ENCODE data around the gene IQSEC3. TPM values are rescaled to one million over a fixed set of nuclear protein-coding genes. Genes with fewer than 3 reads are reported as not detected.

Gene IQSEC3
- total RNA-seq, 1 donor from 2014 or later: 8.8 TPM

DNA sequence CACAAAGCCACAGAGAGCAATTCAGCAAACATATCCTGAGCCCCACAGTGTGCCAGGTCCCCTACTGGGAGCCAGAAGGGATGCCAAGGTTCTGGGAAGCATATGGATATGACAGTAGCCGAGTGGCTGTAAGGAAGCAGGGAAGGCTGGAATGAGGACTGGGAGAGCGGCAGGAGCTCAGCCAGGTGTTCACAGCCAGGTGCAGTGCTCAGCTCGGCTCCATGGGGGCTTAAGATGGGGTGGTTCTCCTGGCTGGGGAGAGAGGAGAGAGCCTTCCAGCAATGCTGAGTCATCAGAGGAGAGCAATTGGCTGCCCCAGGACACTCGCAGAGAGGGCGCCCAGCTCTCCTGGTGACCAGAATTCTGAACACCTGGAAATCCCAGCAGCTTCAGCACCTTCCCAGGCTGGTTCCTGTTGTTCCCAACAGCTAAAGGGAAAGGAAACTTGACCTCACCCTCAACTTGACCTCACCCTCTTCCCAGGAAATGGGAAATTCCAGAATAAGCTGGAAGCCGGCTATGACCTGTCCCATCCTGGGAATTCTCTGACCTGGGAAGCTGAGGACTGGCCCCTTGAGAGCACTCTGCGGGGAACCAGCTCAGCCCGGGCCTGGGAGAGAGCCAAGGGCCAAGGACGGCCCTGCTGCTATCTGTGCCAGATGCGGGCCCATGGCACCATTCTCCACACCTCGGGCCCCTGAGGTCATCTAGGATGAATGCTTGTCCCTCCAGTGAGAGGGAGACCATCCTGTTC is 112.7 kb downstream of the IQSEC3 start:
- Mint-ChIP-seq H3K4me1 (peaks cover 16% of the 10 kb centered on the region), H3K27ac (no peak overlapping the region), H3K27me3 (ENCODE audit: low read depth) (peaks cover 2% of the 10 kb centered on the region), H3K4me3 (no peak overlapping the region), H3K9me3 (no peaks in the 10 kb centered on the region), H3K36me3 (no peaks in the 10 kb centered on the region)
- no peak for DNase-seq (ENCODE audit: low spot score in 2 of 2, unreplicated experiment in 2 of 2)
- TF ChIP-seq, protein P1, sequence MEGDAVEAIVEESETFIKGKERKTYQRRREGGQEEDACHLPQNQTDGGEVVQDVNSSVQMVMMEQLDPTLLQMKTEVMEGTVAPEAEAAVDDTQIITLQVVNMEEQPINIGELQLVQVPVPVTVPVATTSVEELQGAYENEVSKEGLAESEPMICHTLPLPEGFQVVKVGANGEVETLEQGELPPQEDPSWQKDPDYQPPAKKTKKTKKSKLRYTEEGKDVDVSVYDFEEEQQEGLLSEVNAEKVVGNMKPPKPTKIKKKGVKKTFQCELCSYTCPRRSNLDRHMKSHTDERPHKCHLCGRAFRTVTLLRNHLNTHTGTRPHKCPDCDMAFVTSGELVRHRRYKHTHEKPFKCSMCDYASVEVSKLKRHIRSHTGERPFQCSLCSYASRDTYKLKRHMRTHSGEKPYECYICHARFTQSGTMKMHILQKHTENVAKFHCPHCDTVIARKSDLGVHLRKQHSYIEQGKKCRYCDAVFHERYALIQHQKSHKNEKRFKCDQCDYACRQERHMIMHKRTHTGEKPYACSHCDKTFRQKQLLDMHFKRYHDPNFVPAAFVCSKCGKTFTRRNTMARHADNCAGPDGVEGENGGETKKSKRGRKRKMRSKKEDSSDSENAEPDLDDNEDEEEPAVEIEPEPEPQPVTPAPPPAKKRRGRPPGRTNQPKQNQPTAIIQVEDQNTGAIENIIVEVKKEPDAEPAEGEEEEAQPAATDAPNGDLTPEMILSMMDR (IDR thresholded peaks at IDR 0.05; ENCODE audit: unreplicated experiment): no peak

DNA sequence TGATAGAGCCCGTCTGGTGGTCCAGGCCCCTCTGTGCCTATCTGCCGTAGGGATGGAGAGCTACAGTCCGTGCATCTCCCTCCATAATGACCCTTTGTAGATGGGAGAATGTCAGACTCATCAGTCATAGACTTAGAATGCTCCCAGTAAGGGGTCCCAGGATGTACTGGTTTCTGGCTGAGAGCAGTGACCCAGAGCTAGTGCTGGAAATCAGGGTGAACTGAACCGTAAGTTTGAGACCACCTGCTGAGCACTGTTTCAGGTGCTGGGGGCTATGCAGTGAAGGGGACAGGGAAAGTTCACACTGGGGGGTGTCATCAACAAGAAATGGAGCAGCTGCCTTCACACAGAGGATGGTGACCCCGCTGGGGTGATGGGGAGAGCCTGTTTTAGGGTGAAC is 113.3 kb downstream of the IQSEC3 start:
- Mint-ChIP-seq H3K27ac (no peak overlapping the region), H3K27me3 (ENCODE audit: low read depth) (peaks cover 3% of the 10 kb centered on the region), H3K4me1 (peaks cover 15% of the 10 kb centered on the region), H3K4me3 (no peak overlapping the region), H3K36me3 (no peaks in the 10 kb centered on the region), H3K9me3 (no peaks in the 10 kb centered on the region)
- TF ChIP-seq, protein P1 (IDR thresholded peaks at IDR 0.05; ENCODE audit: unreplicated experiment): no peak
- no peak for DNase-seq (ENCODE audit: low spot score in 2 of 2, unreplicated experiment in 2 of 2)

DNA sequence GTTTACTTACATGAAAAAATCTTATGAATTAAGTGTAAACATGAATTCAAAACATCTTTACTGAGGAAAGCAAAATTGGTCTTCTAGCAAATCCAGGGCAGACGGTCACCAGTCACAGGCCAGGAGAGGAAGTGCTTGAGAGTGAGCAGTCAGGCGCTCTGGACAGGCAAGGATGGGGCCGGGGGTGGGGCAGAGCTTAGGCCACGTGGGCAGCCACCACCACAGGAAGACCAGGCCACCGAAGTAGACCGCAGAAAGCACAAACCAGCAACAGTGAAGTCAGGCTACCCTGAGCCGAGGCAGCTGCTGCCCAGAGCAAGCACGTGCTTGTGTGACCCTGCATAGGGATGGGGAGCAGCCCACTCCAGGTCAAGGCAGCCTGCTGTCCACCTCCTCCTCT is 113.9 kb downstream of the IQSEC3 start:
- H3K27me3 Mint-ChIP-seq (ENCODE audit: low read depth): peaks cover 4% of the 10 kb centered on the region
- H3K9me3 Mint-ChIP-seq: no peaks in the 10 kb centered on the region
- H3K4me3 Mint-ChIP-seq: no peak overlapping the region
- DNase-seq (ENCODE audit: low spot score in 2 of 2, unreplicated experiment in 2 of 2): no peak
- H3K27ac Mint-ChIP-seq: no peak overlapping the region
- H3K4me1 Mint-ChIP-seq: peaks cover 11% of the 10 kb centered on the region
- H3K36me3 Mint-ChIP-seq: no peaks in the 10 kb centered on the region
- TF ChIP-seq, protein P1 (IDR thresholded peaks at IDR 0.05; ENCODE audit: unreplicated experiment): no peak

DNA sequence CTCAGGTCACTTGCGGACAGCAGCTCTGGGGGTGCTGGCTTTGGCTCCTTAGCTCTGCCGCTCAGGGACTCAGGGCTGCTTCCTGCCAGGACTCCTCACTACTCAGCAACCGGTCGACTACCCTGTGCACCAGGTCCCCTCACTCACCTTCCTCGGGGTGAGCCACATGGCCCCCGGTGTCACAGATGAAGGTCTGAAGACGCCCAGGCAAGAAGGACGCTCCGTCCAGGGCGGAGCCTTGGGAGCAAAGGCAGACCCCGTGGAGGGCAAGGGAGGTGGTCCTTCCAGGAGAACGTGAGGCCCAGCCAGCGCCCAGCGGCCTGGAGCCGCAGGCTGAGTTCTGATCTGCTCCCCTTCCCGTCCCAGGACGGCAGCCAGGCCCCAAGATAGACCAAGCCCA is 115.4 kb downstream of the IQSEC3 start:
- TF ChIP-seq, protein P1 (IDR thresholded peaks at IDR 0.05; ENCODE audit: unreplicated experiment): no peak
- Mint-ChIP-seq H3K27me3 (ENCODE audit: low read depth) (peaks cover 18% of the 10 kb centered on the region), H3K4me3 (no peak overlapping the region), H3K4me1 (peaks cover 7% of the 10 kb centered on the region), H3K36me3 (no peaks in the 10 kb centered on the region), H3K27ac (no peak overlapping the region), H3K9me3 (no peaks in the 10 kb centered on the region)
- no peak for DNase-seq (ENCODE audit: low spot score in 2 of 2, unreplicated experiment in 2 of 2)

DNA sequence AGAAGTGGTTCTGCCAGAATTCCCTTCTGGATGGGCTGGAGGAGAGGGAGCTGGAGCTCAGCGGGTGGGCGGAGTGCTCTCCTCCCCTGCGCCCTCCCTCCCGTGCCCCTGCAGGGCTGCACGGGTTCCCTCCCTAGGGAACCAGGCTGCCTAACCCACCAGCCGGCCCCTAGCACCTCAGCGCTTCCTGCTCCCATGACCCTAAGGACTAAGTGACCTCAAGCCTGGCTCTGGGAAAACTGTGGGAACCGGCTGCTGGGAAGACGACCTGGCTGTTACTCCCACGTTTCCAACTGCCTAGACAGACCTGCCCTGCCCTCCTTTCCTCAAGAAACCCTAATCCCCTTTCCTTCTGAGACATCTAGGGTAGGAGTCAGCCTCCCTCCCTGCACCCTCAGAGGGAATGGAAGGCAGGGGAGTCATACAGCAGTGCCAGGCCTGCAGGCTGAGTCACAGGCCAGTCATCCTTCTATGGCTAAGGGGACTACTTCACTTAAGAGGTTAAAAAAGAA is 115.9 kb downstream of the IQSEC3 start:
- Mint-ChIP-seq H3K27ac (no peak overlapping the region), H3K4me3 (no peak overlapping the region), H3K36me3 (no peaks in the 10 kb centered on the region), H3K27me3 (ENCODE audit: low read depth) (peaks cover 23% of the 10 kb centered on the region), H3K9me3 (no peaks in the 10 kb centered on the region), H3K4me1 (peaks cover 7% of the 10 kb centered on the region)
- TF ChIP-seq, protein P1 (IDR thresholded peaks at IDR 0.05; ENCODE audit: unreplicated experiment): no peak
- DNase-seq (ENCODE audit: low spot score in 2 of 2, unreplicated experiment in 2 of 2): no peak
